ENCODE results near the gene NUP42.
A peak's percentile ranks its signal among the peaks of the same experiment; 100 is the strongest.
"Not testable (repeated sequence)": the region's sequence is repeated elsewhere in the genome, so short reads cannot be mapped to it uniquely, and the experiment has no call there.

The NUP42 gene

GRCh38 chr7:23210506-23210905 is 28.7 kb downstream of the NUP42 start:
- Mint-ChIP-seq H3K4me1 (ENCODE audit: low read depth) (peaks cover 51% of the 10 kb centered on the region), H3K4me3 (no peak overlapping the region), H3K27me3 (peaks cover 12% of the 10 kb centered on the region), H3K9me3 (no peaks in the 10 kb centered on the region), H3K36me3 (ENCODE audit: low read depth) (no peaks in the 10 kb centered on the region), H3K27ac (peak overlapping the region; percentile 69)
- intact Hi-C loops (cut with micrococcal nuclease) = no loop called here

- Mint-ChIP-seq H3K4me1 (ENCODE audit: low read depth) (peaks cover 58% of the 10 kb centered on the region), H3K36me3 (ENCODE audit: low read depth) (no peaks in the 10 kb centered on the region), H3K4me3 (no peak overlapping the region), H3K9me3 (no peaks in the 10 kb centered on the region), H3K27ac (peak overlapping the region; percentile 69), H3K27me3 (peaks cover 2% of the 10 kb centered on the region)
- intact Hi-C loops (cut with micrococcal nuclease) = no loop called here
These were observed 29.7 kb downstream of the NUP42 start for GRCh38 chr7:23211589-23211988.

GRCh38 chr7:23212395-23212794 is 30.5 kb downstream of the NUP42 start:
- Mint-ChIP-seq H3K27me3 (no peaks in the 10 kb centered on the region), H3K4me1 (ENCODE audit: low read depth) (peaks cover 52% of the 10 kb centered on the region), H3K9me3 (no peaks in the 10 kb centered on the region)

GRCh38 chr7:23212841-23213240 is 31.0 kb downstream of the NUP42 start:
- H3K9me3 Mint-ChIP-seq = no peaks in the 10 kb centered on the region
- H3K4me1 Mint-ChIP-seq (ENCODE audit: low read depth) = peaks cover 47% of the 10 kb centered on the region
- H3K27me3 Mint-ChIP-seq = no peaks in the 10 kb centered on the region
- no peaks in the 10 kb centered on the region for H3K36me3 Mint-ChIP-seq (ENCODE audit: low read depth)
- peak overlapping the region; percentile 21 for H3K27ac Mint-ChIP-seq
- intact Hi-C loops (cut with micrococcal nuclease) = no loop called here
- H3K4me3 Mint-ChIP-seq = no peak overlapping the region

More at GRCh38 chr7:23212395-23212794, 30.5 kb downstream of the NUP42 start:
- H3K4me3 Mint-ChIP-seq = no peak overlapping the region
- intact Hi-C loops (cut with micrococcal nuclease) = no loop called here
- no peaks in the 10 kb centered on the region for H3K36me3 Mint-ChIP-seq (ENCODE audit: low read depth)
- H3K27ac Mint-ChIP-seq = peak overlapping the region; percentile 21

GRCh38 chr7:23213755-23214154 is 31.9 kb downstream of the NUP42 start:
- intact Hi-C loops (cut with micrococcal nuclease) = no loop called here
- Mint-ChIP-seq H3K27me3 (no peaks in the 10 kb centered on the region), H3K4me1 (ENCODE audit: low read depth) (peaks cover 41% of the 10 kb centered on the region), H3K9me3 (no peaks in the 10 kb centered on the region), H3K36me3 (ENCODE audit: low read depth) (no peaks in the 10 kb centered on the region), H3K4me3 (no peak overlapping the region), H3K27ac (peak overlapping the region; percentile 46)

- H3K36me3 Mint-ChIP-seq (ENCODE audit: low read depth) = no peaks in the 10 kb centered on the region
- H3K27ac Mint-ChIP-seq = peak overlapping the region; percentile 46
- H3K27me3 Mint-ChIP-seq = no peaks in the 10 kb centered on the region
- H3K4me1 Mint-ChIP-seq (ENCODE audit: low read depth) = peaks cover 41% of the 10 kb centered on the region
- H3K4me3 Mint-ChIP-seq = no peak overlapping the region
- intact Hi-C loops (cut with micrococcal nuclease) = no loop called here
- H3K9me3 Mint-ChIP-seq = no peaks in the 10 kb centered on the region
These were observed 32.6 kb downstream of the NUP42 start for GRCh38 chr7:23214423-23214822.

GRCh38 chr7:23214938-23215337 is 33.1 kb downstream of the NUP42 start:
- H3K4me3 Mint-ChIP-seq = no peak overlapping the region
- intact Hi-C loops (cut with micrococcal nuclease) = no loop called here
- no peaks in the 10 kb centered on the region for H3K36me3 Mint-ChIP-seq (ENCODE audit: low read depth)
- H3K27me3 Mint-ChIP-seq = no peaks in the 10 kb centered on the region
- no peaks in the 10 kb centered on the region for H3K9me3 Mint-ChIP-seq
- H3K4me1 Mint-ChIP-seq (ENCODE audit: low read depth) = peaks cover 39% of the 10 kb centered on the region
- H3K27ac Mint-ChIP-seq = peak overlapping the region; percentile 46

GRCh38 chr7:23216021-23216420 is 34.2 kb downstream of the NUP42 start:
- intact Hi-C loops (cut with micrococcal nuclease) = no loop called here
- Mint-ChIP-seq H3K27ac (peak overlapping the region; percentile 83), H3K4me3 (no peak overlapping the region), H3K4me1 (ENCODE audit: low read depth) (peaks cover 32% of the 10 kb centered on the region), H3K27me3 (peaks cover 3% of the 10 kb centered on the region), H3K36me3 (ENCODE audit: low read depth) (no peaks in the 10 kb centered on the region), H3K9me3 (no peaks in the 10 kb centered on the region)

GRCh38 chr7:23218196-23218595 is 36.3 kb downstream of the NUP42 start:
- H3K4me1 Mint-ChIP-seq (ENCODE audit: low read depth) = peaks cover 18% of the 10 kb centered on the region
- peak overlapping the region; percentile 20 for H3K27ac Mint-ChIP-seq
- no peaks in the 10 kb centered on the region for H3K36me3 Mint-ChIP-seq (ENCODE audit: low read depth)
- no peak overlapping the region for H3K4me3 Mint-ChIP-seq
- H3K27me3 Mint-ChIP-seq = peaks cover 9% of the 10 kb centered on the region
- intact Hi-C loops (cut with micrococcal nuclease) = no loop called here
- H3K9me3 Mint-ChIP-seq = no peaks in the 10 kb centered on the region

GRCh38 chr7:23220690-23221305 is 39.0 kb downstream of the NUP42 start:
- H3K4me1 Mint-ChIP-seq (ENCODE audit: low read depth) = peaks cover 18% of the 10 kb centered on the region
- no peak overlapping the region for H3K4me3 Mint-ChIP-seq
- H3K27me3 Mint-ChIP-seq = peaks cover 13% of the 10 kb centered on the region
- H3K9me3 Mint-ChIP-seq = no peaks in the 10 kb centered on the region
- no peaks in the 10 kb centered on the region for H3K36me3 Mint-ChIP-seq (ENCODE audit: low read depth)
- intact Hi-C loops (cut with micrococcal nuclease) = no loop called here
- H3K27ac Mint-ChIP-seq = peak overlapping the region; percentile 13

GRCh38 chr7:23222439-23223030 is 40.7 kb downstream of the NUP42 start:
- Mint-ChIP-seq H3K4me3 (no peak overlapping the region), H3K27me3 (peaks cover 13% of the 10 kb centered on the region), H3K9me3 (no peaks in the 10 kb centered on the region), H3K4me1 (ENCODE audit: low read depth) (peaks cover 8% of the 10 kb centered on the region), H3K36me3 (ENCODE audit: low read depth) (no peaks in the 10 kb centered on the region), H3K27ac (no peak overlapping the region)
- intact Hi-C loops (cut with micrococcal nuclease) = no loop called here

- H3K9me3 Mint-ChIP-seq; intact Hi-C loops (cut with micrococcal nuclease); H3K4me1 Mint-ChIP-seq (ENCODE audit: low read depth); H3K36me3 Mint-ChIP-seq (ENCODE audit: low read depth); H3K4me3 Mint-ChIP-seq; H3K27ac Mint-ChIP-seq: not testable (repeated sequence)
- peaks cover 17% of the 10 kb centered on the region for H3K27me3 Mint-ChIP-seq
These were observed 42.5 kb downstream of the NUP42 start for GRCh38 chr7:23224364-23224763.

- H3K4me3 Mint-ChIP-seq = no peak overlapping the region
- no peaks in the 10 kb centered on the region for H3K36me3 Mint-ChIP-seq (ENCODE audit: low read depth)
- intact Hi-C loops (cut with micrococcal nuclease) = no loop called here
- H3K27me3 Mint-ChIP-seq = peaks cover 10% of the 10 kb centered on the region
- H3K27ac Mint-ChIP-seq = no peak overlapping the region
- H3K9me3 Mint-ChIP-seq = no peaks in the 10 kb centered on the region
- H3K4me1 Mint-ChIP-seq (ENCODE audit: low read depth) = peaks cover 5% of the 10 kb centered on the region
These were observed 45.1 kb downstream of the NUP42 start for GRCh38 chr7:23226844-23227450.

- H3K9me3 Mint-ChIP-seq = no peaks in the 10 kb centered on the region
- no peak overlapping the region for H3K4me3 Mint-ChIP-seq
- no peaks in the 10 kb centered on the region for H3K36me3 Mint-ChIP-seq (ENCODE audit: low read depth)
- H3K27ac Mint-ChIP-seq = no peak overlapping the region
- H3K4me1 Mint-ChIP-seq (ENCODE audit: low read depth) = peaks cover 5% of the 10 kb centered on the region
- peaks cover 6% of the 10 kb centered on the region for H3K27me3 Mint-ChIP-seq
- intact Hi-C loops (cut with micrococcal nuclease) = no loop called here
These were observed 46.6 kb downstream of the NUP42 start for GRCh38 chr7:23228412-23228811.

Data from dendritic cell treated with granulocyte-macrophage colony-stimulating factor and Interleukin-4, amounts not matched to agents 40 ng/mL and 50 ng/mL, for 4 days (primary cell).